ENCODE results near the gene NUMB.
A peak's percentile ranks its signal among the peaks of the same experiment; 100 is the strongest.

The NUMB gene

DNA sequence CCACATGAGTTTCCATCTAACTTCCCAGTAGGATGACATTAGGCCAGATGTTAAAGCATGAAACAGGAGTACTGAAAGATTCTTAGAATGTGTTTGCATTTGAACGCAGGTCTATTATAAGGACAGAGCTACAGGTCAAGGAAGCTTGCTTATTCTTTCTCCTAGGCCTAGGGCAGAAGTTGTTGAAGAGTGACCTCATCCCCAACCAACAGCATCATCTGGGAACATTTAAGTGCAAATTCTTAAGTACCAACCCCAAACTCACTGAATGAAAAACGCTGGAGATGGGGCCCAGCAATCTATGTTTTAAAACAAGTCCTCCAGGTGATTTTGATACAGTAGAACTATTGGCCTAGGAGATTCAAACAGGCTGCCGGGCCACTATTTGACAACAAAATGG lies 168.6 kb downstream of the NUMB start:
- no peak for DNase-seq (ENCODE audit: low spot score)

DNA sequence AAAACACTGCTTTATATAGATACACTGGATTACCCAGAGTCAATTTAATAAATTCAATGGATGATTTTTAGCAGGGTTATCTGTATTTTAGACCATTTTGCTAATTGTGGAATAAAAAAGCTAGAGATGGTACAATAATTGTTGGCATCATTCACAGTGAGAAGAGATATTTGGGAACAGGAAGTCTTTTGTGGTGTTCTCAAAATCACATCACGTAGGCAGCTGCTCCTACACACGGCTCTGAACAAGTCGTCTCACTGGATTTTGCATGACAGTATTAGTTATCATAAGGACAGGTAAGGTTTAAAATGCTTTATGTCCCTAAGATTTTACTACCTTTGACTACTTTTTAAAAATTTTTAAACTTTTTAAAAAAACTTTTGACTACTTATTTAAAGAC lies 169.0 kb downstream of the NUMB start:
- no peak for DNase-seq (ENCODE audit: low spot score)

DNA sequence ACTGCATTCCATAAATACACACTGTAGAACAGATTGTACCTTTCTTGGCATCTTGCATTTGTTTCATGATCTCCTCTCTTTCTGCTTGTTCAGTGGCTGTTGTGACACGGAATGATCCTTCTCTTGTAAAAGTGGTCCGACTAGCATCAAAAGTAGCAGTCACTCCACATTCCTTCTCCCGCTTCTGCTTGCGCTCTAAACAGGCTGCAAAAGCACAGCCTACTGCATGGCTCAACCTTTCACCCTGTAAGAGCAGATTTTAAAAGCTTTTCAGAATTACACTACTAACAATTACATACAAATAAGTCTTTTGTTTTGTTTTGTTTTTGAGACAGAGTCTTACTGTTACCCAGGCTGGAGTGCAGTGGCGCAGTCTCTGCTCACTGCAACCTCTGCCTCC lies 171.3 kb downstream of the NUMB start:
- no peak for DNase-seq (ENCODE audit: low spot score)

DNA sequence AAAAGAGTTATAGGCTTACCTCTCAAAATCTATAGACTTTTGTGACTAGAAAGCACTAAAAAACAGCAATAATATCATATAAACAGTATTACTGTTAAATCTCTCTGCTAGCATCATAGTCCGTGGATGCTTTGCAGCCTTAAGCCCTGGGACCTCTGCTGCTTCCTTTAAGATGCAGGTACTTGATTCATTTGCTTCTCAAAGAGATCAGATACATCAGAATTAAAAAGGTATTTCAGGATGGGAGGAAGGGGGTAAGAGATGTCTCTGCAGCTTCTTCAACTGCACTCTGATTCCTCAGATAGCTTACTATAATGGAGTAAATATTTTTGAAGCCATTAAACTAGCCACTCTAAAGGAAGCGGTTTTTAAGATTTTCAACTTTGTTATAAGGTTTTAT lies 171.7 kb downstream of the NUMB start:
- DNase-seq (ENCODE audit: low spot score): no peak

DNA sequence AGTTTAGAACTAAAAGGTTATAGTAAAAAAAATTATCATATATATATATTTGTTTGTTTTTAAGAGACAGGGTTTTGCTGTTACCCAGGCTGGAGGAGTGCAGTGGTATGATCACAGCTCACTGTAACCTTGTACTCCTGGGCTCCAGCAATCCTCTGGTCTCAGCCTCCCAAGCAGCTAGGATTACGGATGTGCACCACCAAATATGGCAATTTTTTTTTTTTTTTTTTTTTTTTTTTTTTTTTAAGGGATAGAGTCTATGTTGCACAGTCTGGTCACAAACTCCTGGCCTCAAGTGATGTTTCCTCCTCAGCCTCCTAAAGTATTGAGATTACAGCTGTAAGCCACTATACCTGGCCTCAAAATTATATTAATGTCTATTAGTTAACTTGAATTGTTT lies 172.4 kb downstream of the NUMB start:
- DNase-seq (ENCODE audit: low spot score): no peak

DNA sequence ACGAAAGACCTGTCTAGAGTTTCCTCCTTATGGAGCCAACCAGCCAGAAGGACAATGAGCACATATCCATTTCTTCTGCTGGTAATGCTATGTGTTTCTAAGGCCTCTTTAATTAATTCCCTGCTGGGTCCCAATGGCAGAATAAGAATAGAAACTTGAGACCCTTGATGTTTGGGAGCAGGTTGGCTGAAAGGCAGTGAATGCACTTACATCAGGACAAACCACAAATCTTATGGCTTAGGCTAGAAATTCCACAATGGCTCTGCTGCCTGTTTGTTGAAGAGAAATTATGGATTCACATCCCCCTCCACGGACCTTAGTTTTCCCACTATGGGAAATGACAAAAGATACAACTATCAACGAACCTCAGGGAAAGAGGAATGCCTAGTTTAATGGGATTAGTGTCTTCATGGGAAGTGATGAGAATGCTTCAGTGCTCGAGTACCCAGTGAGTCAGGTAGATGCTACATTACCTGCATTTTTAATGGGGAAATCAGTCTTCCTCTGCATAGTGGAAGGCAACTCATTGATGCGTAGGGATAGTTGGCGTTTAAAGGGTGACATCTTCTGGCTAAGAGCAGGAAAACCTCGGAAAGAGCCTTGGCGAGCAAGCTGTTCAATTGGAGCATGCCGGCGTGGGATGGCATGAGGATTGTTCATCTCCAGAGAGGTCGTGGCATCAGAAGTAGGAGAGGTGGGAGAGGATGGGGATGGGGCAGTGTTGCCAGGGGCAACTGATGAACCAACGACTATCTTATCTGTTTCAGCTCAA lies 174.6 kb downstream of the NUMB start:
- DNase-seq (ENCODE audit: low spot score): no peak

DNA sequence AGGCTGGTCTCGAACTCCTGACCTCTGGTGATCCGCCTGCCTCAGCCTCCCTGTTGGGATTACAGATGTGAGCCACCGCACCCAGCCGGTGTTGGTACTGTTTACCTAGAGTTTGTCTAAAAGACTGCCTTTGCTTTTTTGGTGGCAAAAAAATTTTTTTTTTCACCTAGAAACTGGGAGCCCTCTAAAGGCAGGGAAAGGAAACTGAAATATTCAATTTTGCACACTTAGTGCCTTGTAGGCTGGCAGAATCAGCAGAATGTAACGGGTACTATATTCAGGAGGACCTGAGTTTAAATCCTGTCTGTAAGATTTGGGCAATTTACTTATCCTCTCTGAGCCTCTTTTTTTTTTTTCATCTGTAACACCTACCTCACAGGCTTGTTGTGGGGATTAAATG lies 177.4 kb downstream of the NUMB start:
- DNase-seq (ENCODE audit: low spot score): no peak

DNA sequence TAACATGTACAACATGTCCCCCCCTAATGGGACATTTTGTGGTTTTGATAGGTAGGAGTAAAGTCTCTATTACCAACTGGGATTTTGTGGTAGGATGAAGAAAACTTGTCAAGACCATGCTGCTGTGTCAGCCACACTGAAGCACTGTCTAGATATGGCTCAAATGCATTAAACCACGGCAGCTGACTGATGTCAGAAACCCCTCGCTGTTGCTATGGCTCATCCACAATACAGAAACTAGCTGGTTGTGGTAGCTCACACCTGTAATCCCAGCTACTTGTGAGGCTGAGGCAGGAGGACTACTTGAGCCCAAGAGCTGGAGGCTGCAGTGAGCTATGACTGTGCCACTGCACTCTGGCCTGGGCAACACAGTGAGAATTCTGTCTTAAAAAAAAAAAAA lies 181.0 kb downstream of the NUMB start:
- DNase-seq (ENCODE audit: low spot score): no peak

DNA sequence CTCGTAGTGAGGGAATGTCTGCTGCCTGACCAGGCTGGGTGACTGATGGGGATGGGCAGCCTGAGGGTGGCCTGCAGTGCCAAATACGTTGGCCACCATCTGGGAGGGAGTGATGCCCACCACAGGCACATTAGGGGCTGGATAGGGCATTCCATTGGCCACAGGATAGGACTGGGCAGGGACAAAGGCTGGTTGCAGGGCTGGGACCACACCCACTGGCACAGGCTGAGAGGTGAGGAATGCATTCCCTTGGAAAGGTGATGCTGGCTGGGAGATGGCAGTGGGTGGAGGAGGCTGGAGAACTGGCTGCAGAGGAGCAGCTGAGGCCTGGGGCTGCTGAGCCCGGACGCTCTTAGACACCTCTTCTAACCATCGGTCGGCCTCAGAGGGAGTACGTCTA lies 181.5 kb downstream of the NUMB start:
- DNase-seq (ENCODE audit: low spot score): no peak

DNA sequence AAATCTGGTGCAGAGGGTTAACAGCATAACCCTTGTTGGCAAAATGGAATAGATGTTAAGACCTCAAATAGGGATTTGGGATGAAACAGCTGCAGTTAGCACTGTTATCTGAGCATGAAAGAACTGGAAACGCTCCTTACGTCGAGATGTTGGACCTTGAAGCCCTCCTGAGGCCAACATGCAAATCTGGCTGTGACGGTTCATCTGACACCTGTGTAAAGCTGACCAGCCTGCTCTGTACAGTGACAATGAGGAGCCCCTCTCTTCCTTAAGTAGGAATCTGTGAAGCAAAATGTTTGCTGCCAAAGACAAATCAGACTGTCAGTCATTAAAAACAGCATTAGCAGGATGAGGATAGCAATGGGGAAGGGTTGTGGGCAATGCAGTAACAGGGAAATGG lies 184.5 kb downstream of the NUMB start:
- no peak for DNase-seq (ENCODE audit: low spot score)

DNA sequence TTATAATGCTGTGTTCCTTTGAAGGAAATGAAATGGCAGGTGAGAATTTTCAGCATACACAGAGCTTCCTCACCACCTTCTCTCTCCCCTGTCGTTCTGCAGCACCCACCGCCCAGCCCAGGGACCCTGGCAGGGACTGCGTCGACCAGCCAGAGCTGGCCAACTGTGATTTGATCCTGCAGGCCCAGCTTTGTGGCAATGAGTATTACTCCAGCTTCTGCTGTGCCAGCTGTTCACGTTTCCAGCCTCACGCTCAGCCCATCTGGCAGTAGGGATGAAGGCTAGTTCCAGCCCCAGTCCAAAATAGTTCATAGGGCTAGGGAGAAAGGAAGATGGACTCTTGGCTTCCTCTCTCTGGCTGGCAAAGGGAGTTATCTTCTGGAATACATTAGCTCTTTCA lies 186.0 kb downstream of the NUMB start:
- DNase-seq (ENCODE audit: low spot score): no peak

DNA sequence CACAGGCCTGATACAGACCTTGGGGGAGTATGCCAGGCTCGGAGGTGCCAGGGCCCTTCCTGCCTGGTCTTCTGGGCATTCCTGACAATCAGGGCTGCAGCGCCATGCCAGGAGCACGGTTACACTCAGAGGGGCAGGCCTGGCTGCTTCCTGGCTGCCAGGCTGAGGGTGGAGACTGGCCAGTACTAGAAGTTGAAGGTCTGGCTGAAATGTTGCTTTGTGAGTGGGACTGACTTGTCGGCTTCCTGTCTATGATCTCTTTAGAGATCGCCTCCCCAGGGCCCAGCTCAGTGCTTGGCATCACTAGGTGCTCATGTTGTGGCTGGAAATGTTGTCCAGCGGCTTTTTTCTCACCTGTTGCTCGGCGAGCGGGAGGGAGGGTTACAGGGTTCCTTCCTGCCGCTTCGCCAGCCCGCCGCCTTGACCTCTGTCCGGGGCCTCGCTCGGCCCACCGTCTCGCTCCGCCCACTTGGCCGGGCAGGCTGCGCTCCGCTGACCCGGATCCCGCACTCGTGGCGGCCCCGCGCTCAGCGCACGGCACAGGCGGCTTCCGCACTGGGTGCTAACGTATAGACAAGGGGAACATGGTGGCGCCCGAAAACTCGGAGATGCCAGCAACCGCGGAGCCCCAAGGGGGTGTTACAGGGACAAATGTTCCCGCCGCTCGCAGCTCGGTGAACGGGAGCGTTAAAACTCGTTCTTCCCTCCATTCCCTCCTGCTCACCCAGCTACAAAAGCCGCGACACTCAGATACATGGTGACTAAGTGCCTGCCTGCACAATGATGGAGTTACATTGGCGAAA lies 188.4 kb downstream of the NUMB start:
- peak; percentile 68 for DNase-seq (ENCODE audit: low spot score)

DNA sequence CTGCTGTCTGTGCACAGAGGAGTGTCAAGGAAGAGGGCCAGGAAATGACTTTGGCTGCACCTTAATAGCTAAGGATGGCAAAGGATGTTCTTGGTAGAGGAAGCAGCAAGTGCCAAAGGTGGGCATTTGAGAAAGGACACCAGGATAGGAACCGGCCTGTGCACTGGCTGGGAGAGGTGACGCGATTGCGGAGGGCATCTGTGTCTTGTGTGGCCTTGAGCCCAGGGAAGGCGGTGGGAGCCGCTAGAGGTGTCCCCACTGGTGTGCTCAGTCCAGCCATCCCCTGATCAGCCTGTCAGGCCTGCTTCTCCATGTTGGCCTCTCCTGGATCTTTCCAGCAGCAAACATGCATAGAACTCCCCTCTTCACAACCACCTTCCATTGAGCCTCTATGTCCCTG lies 190.9 kb downstream of the NUMB start:
- no peak for DNase-seq (ENCODE audit: low spot score)

DNA sequence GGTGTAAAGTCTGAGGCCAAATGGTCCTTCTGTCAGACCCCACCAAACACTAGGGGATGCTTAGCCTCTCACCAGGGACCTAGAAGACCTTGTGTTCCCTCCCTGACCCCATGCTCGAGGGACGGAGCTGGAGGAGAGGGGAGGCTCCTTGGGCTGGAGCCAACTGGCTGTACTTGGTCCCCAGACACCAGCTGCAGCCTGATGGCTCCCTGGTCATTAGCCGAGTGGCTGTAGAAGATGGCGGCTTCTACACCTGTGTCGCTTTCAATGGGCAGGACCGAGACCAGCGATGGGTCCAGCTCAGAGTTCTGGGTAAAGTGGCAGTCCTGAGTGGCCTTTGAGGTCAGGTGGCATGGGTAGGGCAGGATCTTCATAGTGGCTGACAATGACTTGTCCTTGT lies 192.0 kb downstream of the NUMB start:
- DNase-seq (ENCODE audit: low spot score): no peak

DNA sequence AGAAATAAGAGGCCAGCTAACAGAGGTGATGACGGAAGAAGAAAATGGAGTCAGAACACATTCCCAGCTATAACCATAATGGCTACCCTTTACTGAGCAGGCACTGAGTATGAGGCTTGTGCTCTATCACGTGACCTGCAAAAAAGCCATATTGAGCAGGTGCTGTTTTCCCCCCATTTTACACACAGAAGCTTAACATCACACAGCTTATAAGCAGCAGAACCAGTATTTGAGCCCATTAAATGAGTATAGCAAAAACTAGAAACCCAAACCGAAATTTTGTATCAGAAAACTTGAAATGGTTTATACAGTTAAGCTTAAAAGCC lies 192.7 kb downstream of the NUMB start:
- no peak for DNase-seq (ENCODE audit: low spot score)

DNA sequence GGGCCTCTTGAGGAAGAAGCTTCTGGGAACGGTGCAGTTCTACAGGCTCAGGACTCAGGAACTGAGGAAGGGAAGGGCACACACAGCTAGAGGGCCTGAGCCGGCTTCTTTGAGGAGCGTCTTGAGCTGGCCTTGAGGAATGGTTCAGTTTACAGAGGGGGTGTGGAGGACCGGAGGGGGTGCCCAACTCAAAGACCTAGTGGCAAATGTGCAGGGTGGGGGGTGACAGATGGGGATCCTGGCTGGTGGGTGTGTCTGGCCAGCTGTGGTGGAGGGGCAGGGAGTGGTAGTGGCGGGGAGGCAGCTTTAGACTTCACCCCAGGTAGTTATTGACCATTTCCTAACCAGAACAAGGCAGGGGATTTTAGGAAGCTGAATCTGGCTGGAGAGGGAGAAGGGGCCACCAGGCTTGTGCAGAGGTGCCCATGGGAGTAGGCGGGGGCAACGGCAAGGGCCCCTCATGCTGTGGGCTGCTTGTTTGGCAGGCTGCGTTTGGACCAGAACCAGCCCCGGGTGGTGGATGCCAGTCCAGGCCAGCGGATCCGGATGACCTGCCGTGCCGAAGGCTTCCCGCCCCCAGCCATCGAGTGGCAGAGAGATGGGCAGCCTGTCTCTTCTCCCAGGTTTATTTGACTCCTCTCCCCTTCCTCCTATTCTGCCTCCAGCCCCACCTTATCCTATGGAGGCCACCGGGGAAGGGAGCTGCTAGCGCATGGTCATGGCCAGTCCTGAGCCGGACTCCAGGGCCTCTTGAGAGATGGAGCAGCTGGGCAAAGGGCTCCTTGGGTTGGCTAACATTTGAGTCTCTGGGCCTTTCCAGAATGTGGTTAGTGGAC lies 193.2 kb downstream of the NUMB start:
- DNase-seq (ENCODE audit: low spot score): no peak

DNA sequence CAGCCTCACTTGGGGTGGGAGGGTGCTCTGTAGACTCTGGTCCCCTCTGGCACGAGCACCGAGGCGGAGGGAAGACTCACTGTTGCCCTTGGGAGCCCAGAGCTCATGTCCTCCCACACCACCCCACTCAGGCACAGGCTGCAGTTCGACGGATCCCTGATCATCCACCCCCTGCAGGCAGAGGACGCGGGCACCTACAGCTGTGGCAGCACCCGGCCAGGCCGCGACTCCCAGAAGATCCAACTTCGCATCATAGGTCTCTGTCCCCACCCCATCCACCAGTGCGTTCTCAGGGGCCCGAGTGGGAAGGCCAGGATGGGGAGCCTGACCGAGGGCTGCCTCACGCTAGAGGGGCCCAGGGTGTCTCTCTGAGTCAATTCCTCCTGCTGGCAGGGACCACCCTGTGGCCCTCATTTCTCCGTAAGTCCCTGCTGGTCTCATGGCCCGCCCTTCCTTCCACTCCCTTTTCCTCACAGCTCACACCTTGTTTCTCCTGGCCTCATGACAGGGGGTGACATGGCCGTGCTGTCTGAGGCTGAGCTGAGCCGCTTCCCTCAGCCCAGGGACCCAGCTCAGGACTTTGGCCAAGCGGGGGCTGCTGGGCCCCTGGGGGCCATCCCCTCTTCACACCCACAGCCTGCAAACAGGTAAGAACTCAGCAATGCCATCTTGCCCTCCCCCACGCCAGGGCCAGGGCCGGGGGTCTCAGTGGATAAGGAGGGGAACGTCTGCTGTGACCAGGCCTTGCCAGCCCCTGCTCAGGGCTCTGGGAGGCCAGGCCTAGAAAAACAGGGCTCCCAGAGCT lies 194.1 kb downstream of the NUMB start:
- no peak for DNase-seq (ENCODE audit: low spot score)

DNA sequence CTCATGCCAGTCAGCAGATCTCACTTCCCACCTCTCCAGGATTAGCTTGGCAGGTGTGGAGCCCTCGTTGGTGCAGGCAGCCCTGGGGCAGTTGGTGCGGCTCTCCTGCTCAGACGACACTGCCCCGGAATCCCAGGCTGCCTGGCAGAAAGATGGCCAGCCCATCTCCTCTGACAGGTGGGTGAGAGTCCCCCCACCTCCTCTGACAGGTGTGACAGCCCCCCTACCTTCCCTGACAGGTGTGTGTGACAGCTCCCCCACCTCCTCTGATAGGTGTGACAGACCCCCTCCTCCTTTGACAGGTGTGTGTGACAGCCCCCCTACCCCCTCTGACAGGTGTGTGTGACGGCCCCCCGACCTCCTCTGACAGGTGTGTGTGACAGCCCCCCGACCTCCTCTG lies 194.7 kb downstream of the NUMB start:
- DNase-seq (ENCODE audit: low spot score): no peak

DNA sequence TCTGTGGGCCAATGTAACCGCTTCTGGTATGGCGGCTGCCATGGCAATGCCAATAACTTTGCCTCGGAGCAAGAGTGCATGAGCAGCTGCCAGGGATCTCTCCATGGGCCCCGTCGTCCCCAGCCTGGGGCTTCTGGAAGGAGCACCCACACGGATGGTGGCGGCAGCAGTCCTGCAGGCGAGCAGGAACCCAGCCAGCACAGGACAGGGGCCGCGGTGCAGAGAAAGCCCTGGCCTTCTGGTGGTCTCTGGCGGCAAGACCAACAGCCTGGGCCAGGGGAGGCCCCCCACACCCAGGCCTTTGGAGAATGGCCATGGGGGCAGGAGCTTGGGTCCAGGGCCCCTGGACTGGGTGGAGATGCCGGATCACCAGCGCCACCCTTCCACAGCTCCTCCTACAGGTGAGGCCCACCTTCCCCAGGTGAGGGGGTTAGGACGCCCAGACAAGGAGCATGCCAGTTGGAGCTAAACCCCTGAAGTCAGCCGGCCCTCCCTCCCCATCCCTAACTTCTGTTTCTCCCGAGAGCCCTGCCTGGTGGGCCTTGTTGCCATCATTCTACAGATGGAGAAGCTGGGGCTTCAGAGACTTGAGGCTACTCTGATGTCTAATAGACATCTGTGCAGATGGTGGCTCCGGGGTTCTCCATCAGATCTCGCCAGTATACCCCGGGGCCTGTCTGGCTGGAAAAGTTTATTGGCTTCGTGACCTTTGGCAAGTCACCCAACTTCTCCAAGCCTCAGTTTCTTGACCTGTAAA lies 195.7 kb downstream of the NUMB start:
- no peak for DNase-seq (ENCODE audit: low spot score)

DNA sequence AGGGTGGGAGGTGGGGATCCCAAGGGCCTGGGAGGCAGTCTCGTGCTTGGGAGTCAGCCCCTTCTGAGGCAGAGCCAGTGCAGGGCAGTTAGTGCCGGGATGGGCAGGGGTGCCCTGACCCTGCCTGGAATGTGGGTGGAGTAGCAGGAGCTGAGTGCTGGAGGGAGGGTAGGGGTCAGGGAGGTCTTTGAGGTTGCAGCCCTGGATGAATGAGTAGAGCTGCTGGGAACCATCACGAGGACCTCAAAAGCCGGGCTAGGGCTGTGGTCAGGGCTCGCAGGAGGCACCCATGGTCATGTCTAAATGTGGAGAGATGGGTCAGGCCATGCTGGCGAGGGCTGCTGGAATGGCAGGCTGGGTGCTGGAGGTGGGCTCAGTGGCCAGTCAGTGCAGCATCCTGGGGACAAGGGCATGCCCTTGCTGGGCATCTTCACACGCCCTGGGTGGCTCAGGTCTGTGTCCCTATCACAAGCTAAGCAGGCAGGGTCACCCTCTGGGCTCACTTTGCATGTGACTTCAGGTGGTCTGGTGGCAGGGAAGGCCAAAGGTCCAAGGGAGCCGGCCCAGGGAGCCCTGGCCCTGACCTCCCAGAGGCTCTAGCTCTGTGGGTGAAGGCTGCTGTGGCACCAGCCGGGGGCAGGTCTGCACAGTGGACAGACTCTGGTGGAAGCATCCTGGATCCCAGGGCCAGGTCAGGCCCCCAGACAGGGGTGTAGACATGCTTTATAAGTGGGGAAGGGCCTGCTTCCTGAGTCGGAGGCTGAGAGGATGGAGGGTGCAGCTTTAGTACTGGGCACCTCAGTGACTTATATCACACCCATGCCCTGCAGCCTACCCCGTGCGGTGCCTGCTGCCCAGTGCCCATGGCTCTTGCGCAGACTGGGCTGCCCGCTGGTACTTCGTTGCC lies 196.6 kb downstream of the NUMB start:
- no peak for DNase-seq (ENCODE audit: low spot score)
